Stimulated activated naive CD8-positive, alpha-beta T cell treated with anti-CD3 and anti-CD28 coated beads, Interleukin-15, amount 100 ng/mL, for 72 hours (primary cell): ENCODE data around the gene ARHGAP26.
A peak's percentile ranks its signal among the peaks of the same experiment; 100 is the strongest.
"Not testable (repeated sequence)": the region's sequence is repeated elsewhere in the genome, so short reads cannot be mapped to it uniquely, and the experiment has no call there.

Source experiments
- ATAC-seq: fragments of 150-1000 bp; cut with Tn5 transposase; 2 replicates; pipeline ENCODE4 v1.10.0; 2021; ENCODE audit warnings: mild to moderate bottlenecking, moderate library complexity
- DNase-seq, 2 donors: peaks; one replicate each; pipeline ENCODE4 v3.0.0; 2021 to 2022
- H3K27ac Mint-ChIP-seq, 2 donors: one replicate each; pipeline ENCODE4 v1.8.0; 2022; ENCODE audit warnings: mild to moderate bottlenecking in 2 of 2, mixed read lengths in 2 of 2, moderate library complexity in 2 of 2
- H3K27me3 Mint-ChIP-seq: one replicate; pipeline ENCODE4 v1.8.0; 2022; ENCODE audit warnings: mixed read lengths
- H3K4me1 Mint-ChIP-seq: one replicate; pipeline ENCODE4 v1.8.0; 2022; ENCODE audit warnings: mild to moderate bottlenecking, mixed read lengths
- H3K4me3 Mint-ChIP-seq, 2 donors: one replicate each; pipeline ENCODE4 v1.8.0; 2022; ENCODE audit warnings: mild to moderate bottlenecking in 2 of 2, mixed read lengths in 2 of 2, moderate library complexity in 1 of 2
- H3K9me3 Mint-ChIP-seq, 2 donors: one replicate each; pipeline ENCODE4 v1.8.0; 2022; ENCODE audit warnings: mixed read lengths in 2 of 2

The ARHGAP26 gene

DNA sequence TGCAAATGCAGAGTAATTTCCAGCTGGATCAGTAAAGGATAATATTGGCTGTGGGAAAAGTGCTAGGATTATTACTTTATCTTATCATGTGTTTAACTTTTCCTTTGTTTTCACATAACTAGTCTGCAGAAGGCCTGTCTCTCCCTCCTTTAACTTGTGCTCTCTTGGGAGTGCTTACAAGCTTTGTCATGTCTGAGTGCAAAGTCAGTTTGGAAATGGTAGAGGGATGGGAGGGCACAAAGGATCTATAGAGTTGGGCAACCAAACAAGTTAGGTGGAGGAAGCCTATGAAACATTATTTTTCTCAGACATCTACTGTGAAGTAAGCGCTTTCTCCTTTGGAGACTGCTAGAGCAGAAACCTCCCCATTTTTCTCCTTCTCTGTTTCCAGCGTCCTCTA, 308.8 kb downstream of the ARHGAP26 start:
- DNase-seq, result no peak
- no peak overlapping the region for H3K27ac Mint-ChIP-seq
- peaks cover 0 to 3% of the 10 kb centered on the region in 2 donors for H3K9me3 Mint-ChIP-seq
- H3K4me3 Mint-ChIP-seq, result no peak overlapping the region
- ATAC-seq, result no peak
- H3K4me1 Mint-ChIP-seq, result peaks cover 14% of the 10 kb centered on the region
- H3K27me3 Mint-ChIP-seq, result no peaks in the 10 kb centered on the region

DNA sequence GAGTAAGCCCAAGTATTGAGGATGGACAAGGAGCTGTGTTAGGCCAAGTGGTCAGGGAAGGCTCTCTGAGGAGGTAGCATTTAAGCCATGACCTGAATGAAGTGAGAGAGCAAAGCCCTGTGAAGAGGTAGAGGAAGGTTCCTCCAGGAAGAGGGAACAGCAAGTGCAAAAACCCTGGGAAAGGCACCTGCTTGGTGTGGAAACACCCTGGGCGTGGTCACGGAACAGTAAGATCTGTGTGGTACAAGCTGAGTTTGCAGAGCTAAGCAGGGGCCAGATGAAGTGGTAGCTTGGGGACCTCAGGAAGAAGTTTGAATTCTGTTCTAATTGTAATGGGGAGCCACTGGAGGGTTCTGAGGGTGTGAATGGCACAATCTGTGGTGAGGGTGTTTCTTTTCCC, 310.2 kb downstream of the ARHGAP26 start:
- Mint-ChIP-seq H3K9me3 (no peaks in the 10 kb centered on the region), H3K27me3 (no peaks in the 10 kb centered on the region), H3K4me1 (peaks cover 14% of the 10 kb centered on the region), H3K27ac (peak overlapping the region in 1 of 2 donors; percentile 92), H3K4me3 (no peak overlapping the region)
- no peak for DNase-seq
- no peak for ATAC-seq

- DNase-seq (no peak), ATAC-seq (no peak)
- no peak overlapping the region for H3K4me3 Mint-ChIP-seq
- peak overlapping the region in 1 of 2 donors; percentile 57 for H3K27ac Mint-ChIP-seq
- no peaks in the 10 kb centered on the region for H3K27me3 Mint-ChIP-seq
- H3K9me3 Mint-ChIP-seq, result no peaks in the 10 kb centered on the region
- peaks cover 14% of the 10 kb centered on the region for H3K4me1 Mint-ChIP-seq
Observed at GRCh38 chr5:143080982-143081381, 310.8 kb downstream of the ARHGAP26 start.

GRCh38 chr5:143083006-143083405, 312.8 kb downstream of the ARHGAP26 start:
- H3K27ac Mint-ChIP-seq, result no peak overlapping the region
- no peak overlapping the region for H3K4me3 Mint-ChIP-seq
- ATAC-seq, result no peak
- H3K9me3 Mint-ChIP-seq, result no peaks in the 10 kb centered on the region
- no peak for DNase-seq
- peaks cover 14% of the 10 kb centered on the region for H3K4me1 Mint-ChIP-seq
- no peaks in the 10 kb centered on the region for H3K27me3 Mint-ChIP-seq

GRCh38 chr5:143084407-143084806, 314.2 kb downstream of the ARHGAP26 start:
- no peaks in the 10 kb centered on the region for H3K27me3 Mint-ChIP-seq

GRCh38 chr5:143085319-143085917, 315.2 kb downstream of the ARHGAP26 start:
- Mint-ChIP-seq H3K27me3 (no peaks in the 10 kb centered on the region), H3K4me1 (peaks cover 10% of the 10 kb centered on the region), H3K4me3 (no peak overlapping the region), H3K27ac (no peak overlapping the region), H3K9me3 (no peaks in the 10 kb centered on the region)
- no peak for ATAC-seq
- no peak for DNase-seq

More at GRCh38 chr5:143084407-143084806, 314.2 kb downstream of the ARHGAP26 start:
- ATAC-seq (no peak), DNase-seq (no peak)
- Mint-ChIP-seq H3K4me1 (peaks cover 14% of the 10 kb centered on the region), H3K27ac (no peak overlapping the region), H3K4me3 (no peak overlapping the region), H3K9me3 (no peaks in the 10 kb centered on the region)

- Mint-ChIP-seq H3K27ac (no peak overlapping the region), H3K4me3 (no peak overlapping the region), H3K4me1 (no peaks in the 10 kb centered on the region), H3K9me3 (no peaks in the 10 kb centered on the region), H3K27me3 (no peaks in the 10 kb centered on the region)
- DNase-seq (no peak), ATAC-seq (no peak)
Observed at GRCh38 chr5:143086546-143086907, 316.4 kb downstream of the ARHGAP26 start.

- H3K9me3 Mint-ChIP-seq, result no peaks in the 10 kb centered on the region
- no peaks in the 10 kb centered on the region for H3K4me1 Mint-ChIP-seq
- H3K27me3 Mint-ChIP-seq, result no peaks in the 10 kb centered on the region
- no peak for ATAC-seq
- no peak overlapping the region for H3K27ac Mint-ChIP-seq
- DNase-seq, result no peak
- no peak overlapping the region for H3K4me3 Mint-ChIP-seq
Observed at GRCh38 chr5:143086908-143087637, 316.9 kb downstream of the ARHGAP26 start.

- not testable (repeated sequence) for H3K27me3 Mint-ChIP-seq, H3K27ac Mint-ChIP-seq, DNase-seq, H3K4me3 Mint-ChIP-seq, H3K4me1 Mint-ChIP-seq, ATAC-seq, H3K9me3 Mint-ChIP-seq
Observed at GRCh38 chr5:143088702-143089101, 318.5 kb downstream of the ARHGAP26 start.

- not testable (repeated sequence) for H3K4me3 Mint-ChIP-seq, ATAC-seq, H3K9me3 Mint-ChIP-seq, H3K27me3 Mint-ChIP-seq, DNase-seq
- H3K4me1 Mint-ChIP-seq, result peaks cover 20% of the 10 kb centered on the region
- peak overlapping the region in 1 of 2 donors; percentile 74 for H3K27ac Mint-ChIP-seq
Observed at GRCh38 chr5:143090044-143090443, 319.9 kb downstream of the ARHGAP26 start.

DNA sequence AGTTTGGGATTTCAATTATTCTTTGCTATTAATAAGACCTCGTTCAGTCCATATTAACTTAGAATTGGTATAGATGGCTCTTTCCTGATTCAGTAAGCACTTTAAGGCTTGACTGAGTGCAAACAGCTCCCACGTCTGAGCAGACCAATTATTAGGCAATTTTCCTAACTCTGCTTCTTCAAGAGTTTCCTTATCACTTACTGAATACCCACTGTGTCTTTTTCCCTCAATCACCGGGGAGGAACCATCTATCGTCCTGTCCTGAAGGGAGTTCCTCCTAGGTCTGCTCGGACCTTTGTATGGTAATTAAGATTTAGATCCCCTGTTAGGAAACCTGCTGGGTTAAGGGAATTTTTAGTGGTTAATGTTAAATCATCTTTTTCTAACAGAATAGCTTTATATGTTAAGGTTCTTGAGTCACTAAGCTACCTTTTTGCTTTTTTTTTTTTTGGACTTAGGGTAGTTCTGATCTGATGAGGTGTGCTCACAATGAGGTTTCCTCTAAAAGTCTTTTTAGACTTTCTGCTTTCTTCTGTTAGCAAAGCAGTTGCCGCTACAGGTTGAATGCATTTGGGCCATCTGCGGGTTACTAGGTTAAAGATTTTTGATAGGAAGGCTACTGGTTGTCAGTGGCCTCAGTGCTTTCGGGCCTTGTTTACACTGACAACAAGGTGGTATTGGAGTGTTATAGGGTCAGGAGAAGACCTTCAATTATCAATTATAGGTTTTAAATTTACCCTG, 322.7 kb downstream of the ARHGAP26 start:
- ATAC-seq, H3K27me3 Mint-ChIP-seq, H3K9me3 Mint-ChIP-seq, H3K4me3 Mint-ChIP-seq, DNase-seq: not testable (repeated sequence)
- Mint-ChIP-seq H3K4me1 (peaks cover 20% of the 10 kb centered on the region), H3K27ac (peak overlapping the region in 1 of 2 donors; percentile 9)

DNA sequence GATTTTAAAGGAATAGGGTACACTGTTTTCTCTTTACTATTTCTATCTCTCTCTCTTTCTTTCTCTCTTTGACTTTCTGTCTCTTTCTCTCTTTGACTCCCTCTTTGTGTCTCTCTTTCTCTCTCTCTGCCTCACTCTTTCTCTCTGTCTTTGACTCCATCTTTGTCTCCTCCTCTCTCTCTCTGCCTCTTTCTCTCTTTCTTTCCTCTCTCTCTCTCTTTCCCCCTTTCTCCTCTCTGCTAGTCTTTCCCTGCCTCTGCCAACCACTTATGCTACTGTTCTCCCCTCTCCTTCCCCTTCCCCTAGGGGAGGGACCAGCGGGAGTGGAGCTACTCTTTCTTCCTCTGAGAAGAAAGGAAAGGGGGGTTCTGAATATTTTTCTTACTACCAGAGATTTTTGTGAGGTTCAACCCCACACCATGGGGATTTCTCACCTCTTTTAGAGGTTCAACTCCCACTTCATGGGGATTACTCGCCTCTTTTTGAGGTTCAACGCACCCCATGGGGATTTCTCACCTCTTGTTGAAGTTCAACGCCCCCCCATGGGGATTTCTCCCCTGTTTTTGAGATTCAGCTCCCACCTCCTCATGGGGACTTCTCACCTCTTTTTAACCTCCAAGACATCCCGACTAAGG, 323.4 kb downstream of the ARHGAP26 start:
- DNase-seq (no peak), ATAC-seq (no peak)
- Mint-ChIP-seq H3K27me3 (no peaks in the 10 kb centered on the region), H3K9me3 (no peaks in the 10 kb centered on the region), H3K4me3 (peak overlapping the region in 1 of 2 donors; percentile 78), H3K4me1 (peaks cover 20% of the 10 kb centered on the region), H3K27ac (peak overlapping the region; percentile 83 to 96)

DNA sequence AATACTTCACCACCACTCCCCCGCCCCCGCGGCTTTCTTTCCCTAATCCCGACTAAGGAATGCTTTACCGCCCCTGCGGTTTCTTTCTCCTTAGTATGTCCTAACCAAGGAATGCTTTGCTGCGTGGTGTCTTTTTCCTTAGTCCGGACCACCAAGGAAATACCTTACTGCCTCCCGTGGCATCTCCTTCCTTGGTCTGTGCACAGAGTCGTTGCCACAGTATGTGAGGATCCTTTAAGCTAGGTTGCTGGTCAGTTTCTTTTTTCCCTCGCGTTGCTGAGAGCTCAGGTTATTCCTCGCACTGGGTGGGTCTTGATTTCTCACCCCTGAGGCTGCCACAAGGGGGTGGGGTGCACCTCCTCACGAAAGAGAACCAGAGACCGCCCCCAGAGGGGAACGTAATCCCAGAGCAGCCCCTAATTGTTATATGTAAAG, 323.9 kb downstream of the ARHGAP26 start:
- Mint-ChIP-seq H3K27me3 (no peaks in the 10 kb centered on the region), H3K4me1 (peaks cover 20% of the 10 kb centered on the region), H3K9me3 (no peaks in the 10 kb centered on the region), H3K27ac (peak overlapping the region; percentile 83 to 96), H3K4me3 (peak overlapping the region in 1 of 2 donors; percentile 78)
- peak in 1 of 2 donors; percentile 18 for DNase-seq
- ATAC-seq, result no peak

GRCh38 chr5:143094608-143095007, 324.4 kb downstream of the ARHGAP26 start:
- ATAC-seq, result not testable (repeated sequence)

GRCh38 chr5:143101121-143101520, 330.9 kb downstream of the ARHGAP26 start:
- DNase-seq (peak in 1 of 2 donors; percentile 20), ATAC-seq (peak; percentile 85)
- Mint-ChIP-seq H3K9me3 (peaks cover 0 to 4% of the 10 kb centered on the region in 2 donors), H3K4me3 (peak overlapping the region; percentile 48 to 64), H3K27ac (peak overlapping the region; percentile 91 to 95), H3K4me1 (peaks cover 42% of the 10 kb centered on the region), H3K27me3 (no peaks in the 10 kb centered on the region)

More at GRCh38 chr5:143094608-143095007, 324.4 kb downstream of the ARHGAP26 start:
- DNase-seq, result peak in 1 of 2 donors; percentile 19
- H3K4me1 Mint-ChIP-seq, result peaks cover 20% of the 10 kb centered on the region
- not testable (repeated sequence) for H3K27ac Mint-ChIP-seq, H3K27me3 Mint-ChIP-seq, H3K4me3 Mint-ChIP-seq, H3K9me3 Mint-ChIP-seq
